SU-DHL-6 (cell line): ENCODE measurements around the gene RNF222.

Experiments
- H2AFZ ChIP-seq: fragments of 200-600 bp; sonication (generic); 2 replicates; pipeline ENCODE4 v1.6.1; 2014; ENCODE audit warnings: low read depth, mild to moderate bottlenecking, moderate library complexity, mixed read lengths, antibody characterized with exemption, low read length; ENCODE audit not compliant: severe bottlenecking
- H3F3A ChIP-seq: fragments of 200-600 bp; shearing (Covaris generic); 2 replicates; pipeline ENCODE4 v1.6.0; 2016; ENCODE audit warnings: antibody characterized with exemption, mild to moderate bottlenecking; ENCODE audit not compliant: insufficient read depth
- H3K27ac ChIP-seq: fragments of 200-600 bp; sonication (generic); 2 replicates; pipeline ENCODE4 v1.5.1; 2016; ENCODE audit warnings: low read depth, mild to moderate bottlenecking, low read length, moderate library complexity, mixed read lengths
- H3K27me3 ChIP-seq: fragments of 200-600 bp; sonication (generic), shearing (Covaris generic); 2 replicates; pipeline ENCODE4 v1.6.0; 2014; ENCODE audit warnings: mild to moderate bottlenecking, low read length
- H3K36me3 ChIP-seq: fragments of 200-600 bp; sonication (generic); 2 replicates; pipeline ENCODE4 v1.6.1; 2014; ENCODE audit warnings: mild to moderate bottlenecking, low read length, mixed read lengths
- H3K4me2 ChIP-seq: fragments of 300-600, 200-600 bp; shearing (Covaris generic), sonication (generic); 2 replicates; pipeline ENCODE4 v1.6.0; 2014; ENCODE audit warnings: low read length, low read depth, mild to moderate bottlenecking; ENCODE audit not compliant: poor library complexity, severe bottlenecking
- H3K4me3 ChIP-seq: fragments of 200-600 bp; sonication (generic); 2 replicates; pipeline ENCODE4 v1.5.1; 2014; ENCODE audit warnings: antibody characterized with exemption, low read length, mild to moderate bottlenecking, mixed read lengths; ENCODE audit not compliant: insufficient read depth, poor library complexity, severe bottlenecking
- H3K79me2 ChIP-seq: fragments of 200-600 bp; sonication (generic); 2 replicates; pipeline ENCODE4 v1.6.1; 2014; ENCODE audit warnings: mild to moderate bottlenecking, low read length, moderate library complexity; ENCODE audit not compliant: insufficient read depth
- H3K9ac ChIP-seq: fragments of 200-600 bp; sonication (generic); 2 replicates; pipeline ENCODE4 v1.7.0; 2014; ENCODE audit warnings: mild to moderate bottlenecking, low read length
- H3K9me2 ChIP-seq: fragments of 200-600 bp; sonication (generic); replicated peaks from 2 replicates; pipeline ENCODE4 v1.6.1; 2014; ENCODE audit warnings: low read length; ENCODE audit not compliant: insufficient read depth
- H3K9me3 ChIP-seq: fragments of 200-600 bp; sonication (generic); 2 replicates; pipeline ENCODE4 v1.6.1; 2014; ENCODE audit warnings: low read length, mixed read lengths; ENCODE audit not compliant: insufficient read depth
- H4K20me1 ChIP-seq: fragments of 200-600 bp; sonication (generic); 2 replicates; pipeline ENCODE4 v1.6.1; 2014; ENCODE audit warnings: low read depth, mild to moderate bottlenecking, antibody characterized with exemption, low read length, moderate library complexity, mixed read lengths
- CTCF ChIP-seq: fragments of 200-600 bp; sonication (generic); IDR thresholded peaks from one replicate; pipeline ENCODE4 v1.5.1; 2017; ENCODE audit warnings: antibody characterized with exemption, mild to moderate bottlenecking, low read length, moderate library complexity; ENCODE audit not compliant: insufficient read depth, poor library complexity, severe bottlenecking
- EZH2phosphoT487 ChIP-seq: fragments of 200-600 bp; sonication (generic), shearing (Covaris generic); conservative IDR thresholded peaks from 2 replicates; pipeline ENCODE4 v1.6.1; 2018; ENCODE audit warnings: mild to moderate bottlenecking, antibody characterized with exemption, low read length, moderate library complexity, mixed read lengths

Gene RNF222

DNA sequence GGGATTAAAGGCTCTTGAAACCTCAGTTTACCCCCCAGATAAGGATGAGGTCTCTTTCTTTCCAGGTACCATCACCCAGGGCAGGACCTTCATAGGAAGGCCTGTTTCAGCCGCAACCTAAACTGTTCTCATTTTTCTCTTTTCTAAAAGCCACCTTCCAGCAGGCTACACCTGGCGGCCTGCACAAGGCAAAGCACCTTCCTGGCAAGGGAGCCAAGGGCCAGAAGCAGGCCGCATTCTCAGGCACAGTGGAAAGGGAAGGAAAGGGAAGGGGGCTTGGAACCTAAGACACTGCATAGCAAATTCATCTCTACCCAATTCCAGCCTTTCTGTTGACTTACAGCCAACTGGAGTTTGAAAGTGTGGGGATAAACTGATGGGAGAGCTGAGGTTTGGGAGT lies 29.2 kb upstream of the RNF222 start:
- no peak for TF ChIP-seq EZH2phosphoT487
- TF ChIP-seq CTCF = no peak
- Histone ChIP-seq H4K20me1 (no peaks in the 10 kb centered on the region), H3K9me3 (no peaks in the 10 kb centered on the region), H3K27ac (no peak overlapping the region), H3K79me2 (no peaks in the 10 kb centered on the region), H3K4me2 (no peak overlapping the region), H3K36me3 (no peaks in the 10 kb centered on the region), H3K9ac (no peak overlapping the region), H3K27me3 (0 out of 2 replicates have a peak, but pooled peaks cover 4% of the 10 kb centered on the region), H3K9me2 (no peaks in the 10 kb centered on the region), H3K4me3 (no peak overlapping the region), H2AFZ (no peak overlapping the region), H3F3A (no peaks in the 10 kb centered on the region)

DNA sequence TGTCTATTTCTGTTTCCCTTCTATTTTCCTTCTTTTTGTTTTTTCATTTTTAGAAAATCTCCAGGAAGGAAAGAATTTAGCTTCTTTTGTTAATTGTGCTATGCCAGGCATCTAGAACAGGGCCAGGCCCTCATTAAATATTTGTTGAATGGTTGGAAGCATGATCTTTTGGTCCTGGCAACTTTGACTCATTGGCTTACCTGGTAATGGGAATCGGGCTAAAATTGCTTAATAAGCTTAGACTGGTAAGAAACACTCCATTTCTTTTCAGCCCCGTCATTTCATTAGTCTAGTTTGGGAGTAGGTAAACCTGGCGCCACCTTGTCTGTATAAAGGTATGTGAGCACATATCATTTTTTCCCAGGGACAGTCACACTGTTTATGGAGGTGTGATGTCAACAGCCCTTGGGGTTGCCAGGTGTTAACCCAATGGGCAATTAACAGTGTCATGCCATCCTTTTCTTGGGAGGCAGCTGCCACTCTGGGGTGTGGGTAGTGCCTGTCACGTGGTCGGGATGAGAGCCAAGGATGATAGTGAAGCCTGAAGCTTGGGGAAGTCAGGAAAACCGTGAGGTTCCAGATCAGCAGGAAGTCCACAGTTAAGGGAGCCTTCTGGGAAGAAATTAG lies 28.6 kb upstream of the RNF222 start:
- Histone ChIP-seq H3K36me3 (no peaks in the 10 kb centered on the region), H4K20me1 (no peaks in the 10 kb centered on the region), H3F3A (no peaks in the 10 kb centered on the region), H3K27ac (no peak overlapping the region), H3K9ac (no peak overlapping the region), H2AFZ (no peak overlapping the region), H3K79me2 (no peaks in the 10 kb centered on the region), H3K9me3 (no peaks in the 10 kb centered on the region), H3K4me2 (no peak overlapping the region), H3K27me3 (0 out of 2 replicates have a peak, but pooled peaks cover 4% of the 10 kb centered on the region), H3K9me2 (no peaks in the 10 kb centered on the region), H3K4me3 (no peak overlapping the region)
- TF ChIP-seq EZH2phosphoT487 (no peak), CTCF (no peak)

DNA sequence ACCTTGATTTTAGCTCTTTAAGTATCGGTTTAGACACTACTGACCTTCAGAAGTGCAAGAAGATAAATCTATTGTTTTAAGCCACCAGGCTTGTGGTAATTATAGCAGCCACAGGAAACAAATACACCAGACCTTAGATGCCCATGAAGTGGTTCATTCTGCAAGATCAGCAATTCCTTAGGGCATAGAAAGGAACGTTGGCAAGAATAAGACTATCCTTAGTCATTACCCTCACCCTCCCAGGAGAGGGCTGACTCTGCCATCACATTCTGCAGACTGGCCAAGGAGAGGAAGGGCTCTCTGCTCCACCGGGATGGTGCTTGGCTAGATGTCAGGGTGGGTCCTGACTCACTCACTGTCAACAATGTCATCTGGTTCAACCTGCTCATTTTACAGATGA lies 23.9 kb upstream of the RNF222 start:
- Histone ChIP-seq H3K9me2 (no peaks in the 10 kb centered on the region), H3K79me2 (no peaks in the 10 kb centered on the region), H3F3A (no peaks in the 10 kb centered on the region), H3K27ac (no peak overlapping the region), H4K20me1 (no peaks in the 10 kb centered on the region), H3K4me3 (no peak overlapping the region), H2AFZ (no peak overlapping the region), H3K9ac (no peak overlapping the region), H3K36me3 (no peaks in the 10 kb centered on the region), H3K9me3 (no peaks in the 10 kb centered on the region), H3K4me2 (no peak overlapping the region), H3K27me3 (no peaks in the 10 kb centered on the region)
- TF ChIP-seq EZH2phosphoT487 (no peak), CTCF (no peak)
